AG04449 (cell line): ENCODE measurements around the gene ANKAR.

Source experiments
- CTCF ChIA-PET: fragments of 350-600 bp; formaldehyde crosslinking; extraction: SDS; loops from one replicate; lab custom pipeline; 2021; ENCODE audit warnings: antibody characterized with exemption; lab: Yijun Ruan, JAX
- POLR2A ChIA-PET: fragments of 400-600, 350-600 bp; formaldehyde crosslinking; extraction: SDS; loops from one replicate; lab custom pipeline; 2020; ENCODE audit warnings: antibody characterized with exemption, inconsistent platforms; lab: Yijun Ruan, JAX
- DNase-seq: peaks from one replicate; pipeline ENCODE4 v3.0.0-alpha.2; 2010; ENCODE audit warnings: low read depth, low spot score
- H3K4me3 ChIP-seq: 2 replicates; pipeline ENCODE4 v1.5.1; 2011; ENCODE audit warnings: low read depth, mild to moderate bottlenecking, control low read depth, low read length
- CTCF ChIP-seq: IDR thresholded peaks from one replicate; pipeline ENCODE4 v1.5.1; 2011; ENCODE audit warnings: mild to moderate bottlenecking, moderate library complexity, low read length, control low read depth, inconsistent platforms; ENCODE audit not compliant: insufficient read depth; ENCODE audit errors: missing control alignments

ANKAR gene

GRCh38 chr2:189674374-189675112 is at the start of gene ANKAR:
Gene ANKAR (plus strand): TSS chr2:189674670. CDS start chr2:189676491, 1,821 bp downstream.
- peak; percentile 88 for TF ChIP-seq CTCF
- POLR2A ChIA-PET, result interaction anchor here (0.8 kb wide), 2 partner anchors 9 to 13 kb away, joined by 4 to 5 read pairs; no protein-coding TSS in a partner anchor
- peak; percentile 24 for DNase-seq
- CTCF ChIA-PET, result interaction anchor here (0.8 to 9.1 kb wide), 11 partner anchors 9 to 832 kb away, joined by 3 to 186 read pairs (median 6); partner anchors contain the start of genes ASNSD1 and OSGEPL1
- H3K4me3 ChIP-seq, result peak within 1 kb of the TSS; percentile 77

- DNase-seq, result no peak
- H3K4me3 ChIP-seq, result no peak overlapping the region
- ChIA-PET CTCF (no interaction called here), POLR2A (no interaction called here)
- TF ChIP-seq CTCF, result no peak
Measured at GRCh38 chr2:189625636-189626035, 48.8 kb upstream of the ANKAR start.

- no peak overlapping the region for H3K4me3 ChIP-seq
- no peak for DNase-seq
- ChIA-PET POLR2A (no interaction called here), CTCF (no interaction called here)
- TF ChIP-seq CTCF, result no peak
Measured at GRCh38 chr2:189627789-189628188, 46.7 kb upstream of the ANKAR start.

- no peak overlapping the region for H3K4me3 ChIP-seq
- no peak for DNase-seq
- ChIA-PET CTCF (interaction anchor here (0.6 to 0.9 kb wide), 3 partner anchors 11 to 30 kb away, joined by 3 to 4 read pairs (median 3); no protein-coding TSS in a partner anchor), POLR2A (no interaction called here)
- TF ChIP-seq CTCF, result no peak
Measured at GRCh38 chr2:189628817-189629530, 45.5 kb upstream of the ANKAR start.

GRCh38 chr2:189629531-189630453 is 44.7 kb upstream of the ANKAR start:
- H3K4me3 ChIP-seq, result no peak overlapping the region
- no peak for TF ChIP-seq CTCF
- ChIA-PET POLR2A (no interaction called here), CTCF (interaction anchor here (0.6 to 0.8 kb wide), 2 partner anchors 12 to 21 kb away, joined by 3 read pairs; no protein-coding TSS in a partner anchor)
- no peak for DNase-seq
